ENCODE results near the gene ESRRG.
A peak's percentile ranks its signal among the peaks of the same experiment; 100 is the strongest.

The ESRRG gene

DNA sequence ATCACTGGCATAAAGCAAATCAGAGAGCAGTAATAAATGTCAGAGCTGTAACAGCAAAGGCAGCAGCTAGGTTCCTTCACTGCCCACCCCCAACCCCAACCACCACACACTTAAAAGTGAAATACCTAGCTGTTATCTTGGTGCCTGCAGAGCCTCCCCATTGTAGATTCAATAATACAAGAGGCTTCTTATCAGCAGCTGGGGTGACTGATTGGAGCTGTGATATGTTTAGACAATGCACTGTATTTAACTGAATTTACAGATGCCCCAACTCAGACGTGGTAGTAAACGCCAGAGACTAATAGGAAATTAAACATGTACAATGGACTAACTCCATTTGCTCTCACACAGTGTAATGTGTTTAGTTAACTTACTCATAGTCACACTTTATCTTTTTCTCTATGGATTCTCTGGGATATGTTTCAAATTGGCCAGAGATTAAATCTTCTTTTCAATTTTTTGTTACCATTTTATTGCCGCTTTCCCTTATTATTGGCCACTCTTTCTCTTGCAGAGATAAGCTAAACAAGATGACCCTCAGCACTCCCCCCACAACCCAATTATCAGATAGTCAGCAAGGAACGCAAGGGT is 117.1 kb downstream of the ESRRG start:
- TF ChIP-seq, protein P1, sequence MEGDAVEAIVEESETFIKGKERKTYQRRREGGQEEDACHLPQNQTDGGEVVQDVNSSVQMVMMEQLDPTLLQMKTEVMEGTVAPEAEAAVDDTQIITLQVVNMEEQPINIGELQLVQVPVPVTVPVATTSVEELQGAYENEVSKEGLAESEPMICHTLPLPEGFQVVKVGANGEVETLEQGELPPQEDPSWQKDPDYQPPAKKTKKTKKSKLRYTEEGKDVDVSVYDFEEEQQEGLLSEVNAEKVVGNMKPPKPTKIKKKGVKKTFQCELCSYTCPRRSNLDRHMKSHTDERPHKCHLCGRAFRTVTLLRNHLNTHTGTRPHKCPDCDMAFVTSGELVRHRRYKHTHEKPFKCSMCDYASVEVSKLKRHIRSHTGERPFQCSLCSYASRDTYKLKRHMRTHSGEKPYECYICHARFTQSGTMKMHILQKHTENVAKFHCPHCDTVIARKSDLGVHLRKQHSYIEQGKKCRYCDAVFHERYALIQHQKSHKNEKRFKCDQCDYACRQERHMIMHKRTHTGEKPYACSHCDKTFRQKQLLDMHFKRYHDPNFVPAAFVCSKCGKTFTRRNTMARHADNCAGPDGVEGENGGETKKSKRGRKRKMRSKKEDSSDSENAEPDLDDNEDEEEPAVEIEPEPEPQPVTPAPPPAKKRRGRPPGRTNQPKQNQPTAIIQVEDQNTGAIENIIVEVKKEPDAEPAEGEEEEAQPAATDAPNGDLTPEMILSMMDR (IDR thresholded peaks at IDR 0.05; ENCODE audit: low read length, missing control alignments) = no peak
- no peak for DNase-seq (ENCODE audit: low read depth)
- no peak overlapping the region for H3K4me3 ChIP-seq (replicated peaks; ENCODE audit: low read depth, low read length)

GRCh38 chr1:216604771-216605170 is 118.5 kb downstream of the ESRRG start:
- no peak for DNase-seq (ENCODE audit: low read depth)
- TF ChIP-seq, protein P1 (IDR thresholded peaks at IDR 0.05; ENCODE audit: low read length, missing control alignments) = no peak
- H3K4me3 ChIP-seq (replicated peaks; ENCODE audit: low read depth, low read length) = no peak overlapping the region

- peak overlapping the region; percentile 55 for H3K4me3 ChIP-seq (replicated peaks; ENCODE audit: low read depth, low read length)
- TF ChIP-seq, protein P1 (IDR thresholded peaks at IDR 0.05; ENCODE audit: low read length, missing control alignments) = peak; percentile 47
- peak; percentile 85 for DNase-seq (ENCODE audit: low read depth)
These were observed 122.3 kb downstream of the ESRRG start for GRCh38 chr1:216600730-216601609.

- TF ChIP-seq, protein P1 (IDR thresholded peaks at IDR 0.05; ENCODE audit: low read length, missing control alignments) = no peak
- no peak overlapping the region for H3K4me3 ChIP-seq (replicated peaks; ENCODE audit: low read depth, low read length)
- no peak for DNase-seq (ENCODE audit: low read depth)
These were observed 123.4 kb downstream of the ESRRG start for GRCh38 chr1:216599851-216600250.

- TF ChIP-seq, protein P1 (IDR thresholded peaks at IDR 0.05; ENCODE audit: low read length, missing control alignments) = no peak
- DNase-seq (ENCODE audit: low read depth) = no peak
- no peak overlapping the region for H3K4me3 ChIP-seq (replicated peaks; ENCODE audit: low read depth, low read length)
These were observed 124.8 kb downstream of the ESRRG start for GRCh38 chr1:216598448-216598847.

DNA sequence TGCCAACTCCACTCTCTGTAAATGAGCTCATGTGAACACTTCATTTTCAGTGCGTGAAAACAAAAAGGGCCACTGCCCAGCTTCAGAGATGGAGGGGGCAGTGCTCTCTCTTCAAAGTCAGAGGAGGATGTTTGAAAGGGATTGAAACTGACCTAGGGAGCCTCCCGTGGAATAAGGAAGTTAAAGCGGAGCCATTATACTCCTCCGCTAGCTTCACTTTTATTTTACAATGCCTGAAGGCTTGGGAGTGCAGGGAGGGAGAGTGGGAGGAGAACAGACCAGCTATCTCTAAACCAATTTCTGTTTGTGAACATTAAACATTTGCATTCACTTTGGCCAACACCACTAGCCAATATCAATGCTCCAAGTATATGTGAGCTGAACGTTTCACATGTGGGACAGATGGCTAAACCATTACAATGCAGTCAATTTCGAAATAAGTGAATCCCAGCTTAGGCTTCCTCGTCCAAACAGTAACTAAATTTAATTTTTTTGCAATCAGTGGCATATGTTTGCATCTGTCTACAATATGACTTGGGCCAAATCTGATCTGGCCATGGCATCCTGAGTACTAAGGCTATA is 126.9 kb downstream of the ESRRG start:
- TF ChIP-seq, protein P1 (IDR thresholded peaks at IDR 0.05; ENCODE audit: low read length, missing control alignments) = no peak
- no peak overlapping the region for H3K4me3 ChIP-seq (replicated peaks; ENCODE audit: low read depth, low read length)
- no peak for DNase-seq (ENCODE audit: low read depth)

Measured in fibroblast of pulmonary artery (primary cell).